Colon (tissue), 2 donors: ENCODE data around the gene FGD4.
"Not testable (repeated sequence)": the region's sequence is repeated elsewhere in the genome, so short reads cannot be mapped to it uniquely, and the experiment has no call there.

Experiments used
- FAIRE-seq: peaks from 2 replicates; lab custom pipeline; 2012; peaks lifted over from hg19 to GRCh38; lab: Jason Lieb, UNC
- donor health status: control.
- donor health status: control.

FGD4 gene

GRCh38 chr12:32494656-32495055, 95.3 kb downstream of the FGD4 start:
- FAIRE-seq: no peak

GRCh38 chr12:32496946-32497345, 97.6 kb downstream of the FGD4 start:
- FAIRE-seq: no peak

GRCh38 chr12:32497864-32498263, 98.5 kb downstream of the FGD4 start:
- FAIRE-seq: no peak

GRCh38 chr12:32499048-32499447, 99.7 kb downstream of the FGD4 start:
- no peak for FAIRE-seq

- FAIRE-seq: no peak
Measured at GRCh38 chr12:32501835-32502333, 102.5 kb downstream of the FGD4 start.

GRCh38 chr12:32502693-32503502, 103.5 kb downstream of the FGD4 start:
- FAIRE-seq: no peak

- FAIRE-seq: no peak
Measured at GRCh38 chr12:32503730-32504129, 104.4 kb downstream of the FGD4 start.

GRCh38 chr12:32504591-32504990, 105.2 kb downstream of the FGD4 start:
- no peak for FAIRE-seq

- FAIRE-seq: no peak
Measured at GRCh38 chr12:32505067-32505945, 105.9 kb downstream of the FGD4 start.

GRCh38 chr12:32507096-32507941, 108.0 kb downstream of the FGD4 start:
- FAIRE-seq: not testable (repeated sequence)

GRCh38 chr12:32507942-32508320, 108.6 kb downstream of the FGD4 start:
- FAIRE-seq: no peak

- no peak for FAIRE-seq
Measured at GRCh38 chr12:32508626-32509025, 109.3 kb downstream of the FGD4 start.

GRCh38 chr12:32509328-32510091, 110.2 kb downstream of the FGD4 start:
- FAIRE-seq: no peak

GRCh38 chr12:32511976-32512375, 112.6 kb downstream of the FGD4 start:
- FAIRE-seq: not testable (repeated sequence)

GRCh38 chr12:32512379-32512778, 113.0 kb downstream of the FGD4 start:
- FAIRE-seq: no peak

- FAIRE-seq: no peak
Measured at GRCh38 chr12:32512910-32513309, 113.6 kb downstream of the FGD4 start.

GRCh38 chr12:32515137-32515873, 115.9 kb downstream of the FGD4 start:
- FAIRE-seq: no peak

- FAIRE-seq: no peak
Measured at GRCh38 chr12:32516230-32516629, 116.9 kb downstream of the FGD4 start.

- no peak for FAIRE-seq
Measured at GRCh38 chr12:32517966-32518365, 118.6 kb downstream of the FGD4 start.

- FAIRE-seq: no peak
Measured at GRCh38 chr12:32519047-32519446, 119.7 kb downstream of the FGD4 start.
